SH-SY5Y (cell line): ENCODE results near the gene CREB3L1.

Experiments
- GATA2 ChIP-seq: IDR thresholded peaks from 2 replicates; pipeline ENCODE4 v1.6.1; 2011; ENCODE audit warnings: mild to moderate bottlenecking, low read depth, low read length
- GATA3 ChIP-seq: IDR thresholded peaks from 2 replicates; pipeline ENCODE4 v1.6.1; 2011; ENCODE audit warnings: low read depth, mild to moderate bottlenecking, low read length, moderate library complexity

- TF ChIP-seq GATA2 (no peak), GATA3 (no peak)
Measured at GRCh38 chr11:46351148-46351547, 73.7 kb downstream of the CREB3L1 start.
